BJ (cell line): ENCODE data around the gene HS6ST3. TPM values are rescaled to one million over a fixed set of nuclear protein-coding genes. Genes with fewer than 3 reads are reported as not detected.
"Not testable (repeated sequence)": the region's sequence is repeated elsewhere in the genome, so short reads cannot be mapped to it uniquely, and the experiment has no call there.

Source experiments
- CTCF ChIA-PET: fragments of 350-600 bp; formaldehyde crosslinking; extraction: SDS; loops from one replicate; lab custom pipeline; 2021; ENCODE audit warnings: antibody characterized with exemption, inconsistent platforms; lab: Yijun Ruan, JAX
- POLR2A ChIA-PET: fragments of 300-600 bp; sonication (Branson Sonifier 250); formaldehyde crosslinking; extraction: SDS; loops from one replicate; lab custom pipeline; 2021; ENCODE audit warnings: antibody characterized with exemption; lab: Charles Lee
- DNase-seq: peaks from one replicate; pipeline ENCODE4 v3.0.0-alpha.2; 2011; ENCODE audit warnings: low read depth
- H3K27me3 ChIP-seq: 2 replicates; pipeline ENCODE4 v1.6.0; 2011; ENCODE audit warnings: low read length; ENCODE audit not compliant: control insufficient read depth, insufficient read depth
- H3K36me3 ChIP-seq: 2 replicates; pipeline ENCODE4 v1.5.1; 2011; ENCODE audit warnings: low read length; ENCODE audit not compliant: control insufficient read depth, insufficient read depth
- H3K4me3 ChIP-seq: 2 replicates; pipeline ENCODE4 v1.5.1; 2011; ENCODE audit warnings: low read depth, mild to moderate bottlenecking, control low read depth, low read length
- CTCF ChIP-seq: IDR thresholded peaks from 2 replicates; pipeline ENCODE4 v1.5.1; 2011; ENCODE audit warnings: low read depth, mild to moderate bottlenecking, control low read depth, inconsistent platforms, low read length, moderate library complexity; ENCODE audit not compliant: insufficient read depth
- polyA plus RNA-seq: library from polyadenylated mRNA; depleted of rRNA; stranded (reverse); fragments of >200 nt; gene quantifications from 2 replicates; pipeline ENCODE4 v1.2.3, GENCODE V29; 2011

Gene HS6ST3
- polyA plus RNA-seq, 1 experiment, result not detected

- TF ChIP-seq CTCF, result no peak
- Histone ChIP-seq H3K27me3 (peaks cover 22% of the 10 kb centered on the region), H3K36me3 (no peaks in the 10 kb centered on the region), H3K4me3 (no peak overlapping the region)
- POLR2A ChIA-PET, result no interaction called here
- no peak for DNase-seq
- CTCF ChIA-PET, result no interaction called here
Observed at GRCh38 chr13:96093296-96094006, 3.5 kb downstream of the HS6ST3 start.

DNA sequence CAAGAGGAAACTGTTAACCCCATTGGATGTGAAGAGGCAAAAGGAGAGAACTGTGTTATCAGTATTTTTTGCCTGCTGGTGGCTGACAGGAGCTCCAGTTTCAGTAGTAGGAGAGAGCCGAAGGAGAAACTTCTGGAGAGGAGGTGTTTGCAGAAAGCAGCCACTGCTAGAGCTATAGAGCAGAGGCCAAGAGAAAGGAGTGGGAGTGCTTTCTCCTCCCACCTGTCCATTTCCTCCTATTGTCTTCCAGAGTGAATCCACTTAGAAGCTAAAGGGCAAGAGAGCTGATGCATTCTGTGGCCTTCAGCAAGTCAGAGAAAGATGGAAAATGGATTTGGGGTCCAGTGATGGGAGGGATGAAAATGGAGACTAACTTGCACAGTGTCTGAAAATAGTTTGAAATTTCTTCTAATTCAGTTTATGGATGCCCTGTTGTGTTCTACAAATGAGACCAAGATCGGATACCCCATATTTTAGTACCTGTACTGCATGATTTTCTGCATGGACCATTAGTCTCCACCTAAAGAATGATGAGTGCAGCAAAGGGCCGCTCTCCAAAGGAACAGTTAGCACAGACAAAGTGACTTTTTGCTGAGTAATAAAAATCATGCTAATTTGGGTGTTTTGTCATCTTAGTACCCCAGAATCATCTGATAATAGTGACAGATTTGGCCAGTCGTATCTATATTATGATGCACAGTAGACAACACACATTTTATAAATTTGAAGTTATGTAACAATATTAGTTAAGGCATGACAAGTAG, 10.7 kb downstream of the HS6ST3 start:
- TF ChIP-seq CTCF, result no peak
- no peak for DNase-seq
- Histone ChIP-seq H3K36me3 (no peaks in the 10 kb centered on the region), H3K27me3 (no peaks in the 10 kb centered on the region), H3K4me3 (no peak overlapping the region)
- POLR2A ChIA-PET, result no interaction called here
- CTCF ChIA-PET, result no interaction called here

DNA sequence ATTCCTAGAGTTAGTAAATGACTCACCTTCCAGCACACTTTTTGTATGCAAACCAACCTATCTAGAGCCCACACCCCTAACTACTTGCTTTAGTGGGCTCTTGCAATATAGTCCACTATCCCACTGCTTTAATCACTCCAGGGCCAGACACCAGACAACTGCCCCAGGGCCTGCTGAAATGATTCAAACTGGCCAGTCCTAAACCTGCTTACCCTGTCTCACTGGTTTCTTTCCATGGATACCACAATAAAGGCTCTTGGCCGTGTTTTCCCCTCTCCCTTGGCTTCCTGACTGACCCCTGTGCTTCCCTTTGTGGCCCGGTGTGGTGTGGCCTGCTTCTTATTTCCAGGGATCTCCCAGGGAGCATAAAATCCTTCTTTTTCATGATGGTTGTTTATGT, 14.6 kb downstream of the HS6ST3 start:
- Histone ChIP-seq H3K36me3 (no peaks in the 10 kb centered on the region), H3K4me3 (no peak overlapping the region), H3K27me3 (no peaks in the 10 kb centered on the region)
- no peak for DNase-seq
- ChIA-PET POLR2A (no interaction called here), CTCF (no interaction called here)
- TF ChIP-seq CTCF, result no peak

DNA sequence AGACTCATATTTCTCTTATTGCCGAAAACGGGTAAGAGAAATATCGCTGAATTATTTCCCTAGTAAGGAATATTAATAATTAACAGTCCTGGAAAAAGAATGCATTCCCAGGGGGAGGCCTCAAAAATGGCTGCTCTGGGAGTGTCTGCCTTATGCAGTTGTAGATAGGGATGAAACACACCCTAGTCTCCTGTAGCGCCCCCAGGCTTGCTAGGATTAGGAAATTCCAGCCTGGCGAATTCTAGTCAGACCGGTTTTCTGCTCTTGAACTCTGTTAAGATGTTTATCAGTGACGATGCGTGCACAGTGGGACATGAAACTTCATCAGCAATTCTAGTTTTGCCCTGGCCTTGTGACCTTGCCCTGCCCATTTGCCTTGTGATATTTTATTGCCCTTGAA, 18.2 kb downstream of the HS6ST3 start:
- H3K27me3 ChIP-seq, H3K4me3 ChIP-seq, CTCF ChIA-PET, H3K36me3 ChIP-seq, POLR2A ChIA-PET, DNase-seq: not testable (repeated sequence)

- ChIA-PET POLR2A (no interaction called here), CTCF (no interaction called here)
- Histone ChIP-seq H3K27me3 (no peaks in the 10 kb centered on the region), H3K36me3 (no peaks in the 10 kb centered on the region), H3K4me3 (no peak overlapping the region)
- DNase-seq, result no peak
- TF ChIP-seq CTCF, result no peak
Observed at GRCh38 chr13:96109125-96109524, 19.2 kb downstream of the HS6ST3 start.
